A204.1 (cell line): Measurements from ENCODE around the gene BBS1.

Experiments used
- FAIRE-seq: peaks from 2 replicates; lab custom pipeline; 2012; peaks lifted over from hg19 to GRCh38; lab: Jason Lieb, UNC

BBS1 gene

DNA sequence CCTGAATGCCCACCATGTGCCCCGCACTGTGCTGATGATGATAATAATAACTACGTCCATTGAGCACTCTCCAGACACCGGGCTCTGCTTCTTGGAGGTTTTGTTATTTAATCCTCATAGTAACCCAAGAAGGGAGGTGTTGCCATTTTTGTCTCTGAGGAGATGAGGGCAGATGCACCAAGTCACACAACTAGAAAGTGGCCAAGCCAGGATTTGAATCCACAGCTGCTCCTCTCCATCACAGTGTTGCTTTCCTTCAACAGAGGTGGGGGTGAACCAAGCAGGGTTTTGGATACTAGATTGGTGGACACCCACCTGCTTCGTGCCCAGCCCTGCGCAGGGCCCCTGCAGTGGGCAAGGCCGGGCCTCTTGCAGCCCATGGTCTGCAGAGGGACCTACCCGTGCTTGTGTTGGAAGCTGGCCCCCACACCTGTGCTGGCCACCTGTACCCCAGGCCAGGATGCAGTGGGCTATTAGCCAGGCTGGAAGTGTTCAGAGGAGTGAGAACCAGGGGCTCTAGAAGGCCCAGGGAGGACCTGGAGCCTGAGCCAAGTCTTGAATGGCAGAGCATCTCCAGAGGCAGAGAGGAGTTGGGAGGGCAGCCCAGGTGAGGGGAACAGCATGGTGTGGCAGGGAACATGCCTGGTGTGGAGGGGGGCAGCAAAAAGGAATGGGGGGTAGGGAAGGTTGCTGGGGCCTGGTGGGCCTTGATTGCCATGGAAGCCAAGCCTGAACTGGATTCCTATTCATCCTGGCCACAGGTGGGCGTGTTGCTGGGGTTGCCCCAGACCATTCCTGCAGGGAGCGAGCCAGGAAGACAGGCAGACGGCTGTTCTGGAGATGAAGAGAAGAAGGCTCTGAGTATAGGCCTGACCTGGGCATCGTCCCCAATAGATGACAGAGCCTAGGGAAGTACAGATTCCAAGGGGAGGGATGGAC, 32.9 kb upstream of the BBS1 start:
- FAIRE-seq = no peak

DNA sequence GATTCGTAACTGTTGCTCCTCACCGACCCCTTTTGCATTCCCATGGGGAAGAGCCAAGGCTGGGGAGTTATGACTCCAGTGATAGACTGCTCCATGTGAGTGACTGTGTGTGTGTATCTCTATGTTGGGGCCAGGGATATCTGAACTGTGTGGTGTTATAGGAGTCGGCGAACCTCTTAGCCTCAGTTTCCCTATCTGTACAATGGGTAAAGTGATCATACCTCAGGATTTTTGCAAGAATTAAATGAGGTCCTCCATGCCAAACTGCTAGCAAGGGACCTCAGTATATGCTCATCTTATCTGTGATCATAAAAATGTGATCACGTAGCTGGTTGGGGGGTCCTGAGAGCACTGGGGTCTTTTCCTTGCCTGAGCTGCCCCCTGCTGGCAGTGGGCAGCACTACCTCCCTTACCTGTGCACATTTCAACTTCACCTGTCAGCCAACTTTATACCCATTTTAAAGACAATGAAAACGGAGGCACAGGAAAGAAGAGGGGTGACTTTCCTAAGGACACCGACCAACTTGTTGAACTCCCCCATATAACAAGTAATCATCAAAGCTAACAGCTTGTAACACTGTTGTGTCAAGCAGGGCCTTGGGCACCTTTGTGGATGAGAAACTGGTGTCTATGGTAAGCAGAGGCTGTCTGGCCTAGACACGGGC, 31.6 kb upstream of the BBS1 start:
- no peak for FAIRE-seq

- FAIRE-seq = no peak
Observed at GRCh38 chr11:66479394-66480116, 30.9 kb upstream of the BBS1 start.

GRCh38 chr11:66480117-66480938, 30.1 kb upstream of the BBS1 start, which contains the start of gene DPP3:
Gene DPP3, plus strand, starts transcription at chr11:66480434. Its CDS starts 1,767 bp downstream, at chr11:66482201.
- FAIRE-seq = peak; percentile 75

GRCh38 chr11:66484806-66485380, 25.5 kb upstream of the BBS1 start:
- no peak for FAIRE-seq

DNA sequence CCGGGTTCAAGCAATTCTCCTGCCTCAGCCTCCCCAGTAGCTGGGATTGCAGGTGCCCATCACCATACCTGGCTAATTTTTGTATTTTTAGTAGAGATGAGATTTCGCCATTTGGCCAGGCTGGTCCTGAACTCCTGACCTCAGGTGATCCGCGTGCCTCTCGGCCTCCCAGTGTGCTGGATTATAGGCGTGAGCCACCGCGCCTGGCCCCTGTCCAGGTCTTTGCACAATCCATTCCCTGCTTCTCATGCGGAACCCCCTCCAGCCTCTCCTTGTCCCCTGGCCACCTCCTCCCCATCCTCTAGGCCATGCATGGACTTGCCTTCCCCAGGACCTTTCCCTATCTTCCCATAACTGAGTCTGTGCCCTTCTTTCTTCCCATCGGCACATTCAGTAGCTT, 21.5 kb upstream of the BBS1 start:
- no peak for FAIRE-seq

GRCh38 chr11:66489636-66490035, 20.8 kb upstream of the BBS1 start:
- no peak for FAIRE-seq

DNA sequence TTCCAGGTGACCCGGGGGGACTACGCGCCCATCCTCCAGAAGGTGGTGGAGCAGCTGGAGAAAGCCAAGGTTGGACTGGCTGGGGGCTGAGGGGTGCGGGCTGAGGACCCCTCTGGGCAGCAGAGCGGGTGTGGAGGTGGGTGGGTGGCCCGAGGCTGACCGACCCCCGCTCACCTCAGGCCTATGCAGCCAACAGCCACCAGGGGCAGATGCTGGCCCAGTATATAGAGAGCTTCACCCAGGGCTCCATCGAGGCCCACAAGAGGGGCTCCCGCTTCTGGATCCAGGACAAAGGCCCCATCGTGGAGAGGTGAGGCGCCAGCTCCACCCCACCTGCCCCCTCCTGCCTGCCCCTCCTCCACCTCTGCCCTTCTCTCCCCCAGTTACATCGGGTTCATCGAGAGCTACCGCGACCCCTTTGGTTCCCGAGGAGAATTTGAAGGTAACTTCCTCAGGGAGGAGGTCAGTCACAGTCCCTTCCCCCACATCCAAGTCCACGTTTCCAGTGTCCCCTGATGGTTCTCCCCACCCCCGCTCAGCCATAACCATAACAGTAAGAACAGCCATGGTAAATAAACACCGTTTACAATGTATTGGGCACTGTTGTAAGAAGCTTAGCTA, 19.0 kb upstream of the BBS1 start:
- FAIRE-seq = no peak

DNA sequence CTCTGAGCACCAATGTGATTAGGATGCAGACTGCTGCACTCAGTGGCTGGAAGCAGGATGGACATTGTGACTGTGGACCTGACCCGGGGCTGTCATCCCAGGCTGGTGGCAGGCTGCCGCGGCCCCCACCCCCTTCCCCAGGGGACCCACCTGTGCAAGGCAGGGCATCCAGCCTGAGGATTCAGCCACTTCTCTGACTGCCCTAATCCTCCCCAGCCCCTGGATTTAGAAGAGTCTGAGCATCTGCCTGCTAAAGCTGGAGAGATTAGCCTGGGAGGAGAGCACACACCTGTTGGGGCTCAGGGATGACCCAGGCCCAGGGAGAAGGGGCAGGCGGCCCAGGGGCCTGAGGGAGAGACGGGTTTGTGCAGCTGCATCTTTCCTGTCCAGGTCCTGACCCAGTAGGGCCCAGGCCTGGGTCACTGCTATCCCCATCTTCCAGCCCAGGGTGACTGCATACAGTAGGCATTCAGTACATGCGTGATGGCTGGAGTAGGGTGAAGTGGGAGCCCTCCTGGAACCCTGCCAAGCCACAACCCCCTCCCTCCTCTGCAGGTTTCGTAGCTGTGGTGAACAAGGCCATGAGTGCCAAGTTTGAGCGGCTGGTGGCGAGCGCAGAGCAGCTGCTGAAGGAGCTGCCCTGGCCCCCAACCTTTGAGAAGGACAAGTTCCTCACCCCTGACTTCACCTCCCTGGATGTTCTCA, 18.1 kb upstream of the BBS1 start:
- FAIRE-seq = no peak

GRCh38 chr11:66493130-66493529, 17.3 kb upstream of the BBS1 start:
- FAIRE-seq = no peak

DNA sequence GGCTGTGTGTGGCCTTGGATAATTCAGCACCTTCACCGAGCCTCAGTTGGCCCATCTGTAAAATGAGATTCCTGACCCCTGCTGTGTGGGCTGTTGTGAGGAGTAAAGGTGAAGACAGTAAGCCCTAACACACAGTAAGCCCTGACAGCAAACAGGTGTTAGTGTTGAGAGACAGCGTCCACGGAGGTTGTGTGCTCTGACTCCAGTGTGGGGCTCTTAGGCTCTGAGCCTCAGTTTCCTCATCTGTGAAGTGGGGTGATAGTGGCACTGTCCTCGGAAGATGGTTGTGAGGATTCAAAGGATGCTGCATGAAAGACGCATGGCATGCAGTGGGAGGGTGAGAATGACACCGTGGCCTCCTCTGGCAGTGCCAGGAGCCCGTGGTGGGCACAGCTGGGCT, 16.0 kb upstream of the BBS1 start:
- no peak for FAIRE-seq

GRCh38 chr11:66494935-66495334, 15.5 kb upstream of the BBS1 start:
- no peak for FAIRE-seq

DNA sequence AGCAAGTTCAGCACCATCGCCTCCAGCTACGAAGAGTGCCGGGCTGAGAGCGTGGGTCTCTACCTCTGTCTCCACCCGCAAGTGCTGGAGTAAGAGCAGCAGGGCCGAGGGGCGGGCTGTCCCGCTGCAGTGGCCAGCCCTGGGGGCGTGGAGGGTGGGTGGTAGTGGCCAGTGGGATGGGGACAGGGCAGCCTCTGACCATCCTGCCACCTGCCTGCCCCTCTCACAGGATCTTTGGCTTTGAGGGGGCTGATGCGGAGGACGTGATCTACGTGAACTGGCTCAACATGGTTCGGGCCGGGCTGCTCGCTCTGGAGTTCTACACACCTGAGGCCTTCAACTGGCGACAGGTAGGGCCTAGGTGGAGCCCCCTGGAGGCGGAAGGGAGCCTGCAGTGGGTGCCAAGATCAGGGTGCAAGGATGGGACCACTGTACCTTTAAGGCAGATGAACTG, 15.0 kb upstream of the BBS1 start:
- no peak for FAIRE-seq

DNA sequence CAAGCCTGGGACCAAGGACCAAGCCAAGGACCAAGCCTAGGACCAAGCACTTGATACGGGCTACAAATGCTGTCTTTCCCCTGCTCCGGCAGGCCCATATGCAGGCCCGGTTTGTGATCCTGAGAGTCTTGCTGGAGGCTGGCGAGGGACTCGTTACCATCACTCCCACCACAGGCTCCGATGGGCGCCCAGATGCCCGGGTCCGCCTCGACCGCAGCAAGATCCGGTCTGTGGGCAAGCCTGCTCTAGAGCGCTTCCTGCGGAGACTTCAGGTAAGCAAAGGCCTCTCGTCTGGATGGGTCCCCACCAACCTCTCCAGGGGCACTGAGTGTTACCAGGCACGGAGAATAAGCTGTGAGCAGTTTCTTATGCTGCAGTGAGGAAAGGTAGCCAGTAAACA, 13.2 kb upstream of the BBS1 start:
- no peak for FAIRE-seq

DNA sequence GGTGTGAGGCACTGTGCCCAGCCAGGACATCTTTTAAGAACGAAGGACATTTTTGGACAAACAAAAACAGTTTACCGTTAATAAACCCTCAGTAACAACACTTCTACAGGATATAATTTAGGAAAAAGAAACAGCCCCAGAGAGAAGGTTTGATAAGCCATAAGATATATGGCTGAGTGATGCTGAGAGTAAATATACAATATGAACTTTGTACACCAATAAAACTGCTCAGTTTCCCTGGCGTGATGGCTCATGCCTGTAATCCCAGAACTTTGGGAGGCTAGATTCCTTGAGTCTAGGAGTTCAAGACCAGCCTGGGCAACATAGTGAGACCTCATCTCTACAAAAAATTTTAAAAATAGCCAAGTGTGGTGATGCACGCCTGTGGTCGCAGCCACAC, 11.9 kb upstream of the BBS1 start:
- FAIRE-seq = no peak

DNA sequence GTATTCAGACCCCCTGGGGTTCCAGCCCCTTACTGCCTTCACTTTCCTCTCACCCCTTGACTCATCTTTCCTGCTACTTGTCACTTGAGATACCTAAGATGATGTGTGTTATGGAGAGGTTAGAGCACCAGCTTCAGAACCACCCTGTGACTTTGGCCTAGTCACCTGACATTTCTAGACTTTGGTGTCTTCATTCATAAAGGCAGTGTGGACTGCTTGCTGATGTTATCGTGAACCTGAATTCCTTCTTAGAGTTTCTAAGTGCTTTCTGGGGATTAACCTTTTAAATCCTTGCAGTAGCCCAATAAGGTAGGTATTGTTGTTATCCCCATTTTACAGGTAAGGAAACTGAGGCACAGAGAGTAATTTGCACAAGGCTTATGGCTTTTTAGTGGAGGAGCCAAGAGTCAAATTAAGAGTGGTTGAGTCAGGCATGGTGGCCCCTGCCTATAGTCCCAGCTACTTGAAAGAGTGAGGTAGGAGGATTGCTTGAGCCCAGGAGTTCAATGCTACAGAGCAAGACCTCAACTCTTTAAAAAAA, 5.1 kb upstream of the BBS1 start:
- no peak for FAIRE-seq

- no peak for FAIRE-seq
Observed at GRCh38 chr11:66509131-66509561, 1.3 kb upstream of the BBS1 start.

DNA sequence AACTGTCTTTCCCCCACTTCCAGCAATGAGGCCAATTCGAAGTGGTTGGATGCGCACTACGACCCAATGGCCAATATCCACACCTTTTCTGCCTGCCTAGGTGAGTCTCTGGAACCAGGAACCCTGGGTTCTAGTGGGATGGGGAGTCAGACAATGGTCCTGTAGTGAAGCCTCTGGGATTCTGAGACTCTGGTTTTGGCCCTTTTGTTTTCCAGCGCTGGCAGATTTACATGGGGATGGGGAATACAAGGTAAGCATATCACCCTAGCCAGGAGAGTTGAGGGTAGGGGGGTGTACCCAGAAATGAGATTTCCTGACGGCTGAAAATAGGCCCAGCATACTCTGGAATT, 530 bp downstream of the BBS1 start:
- FAIRE-seq = no peak

GRCh38 chr11:66523611-66524010, 13.2 kb downstream of the BBS1 start:
- FAIRE-seq = no peak
